K562 (cell line): ENCODE results near the gene GPR153.

ENCODE experiments used
- ARNT ChIP-seq, 2 experiments: fragments of 450-650 bp; IDR thresholded peaks; 2 replicates each; pipeline ENCODE4 v1.6.1; 2016; ENCODE audit warnings: mild to moderate bottlenecking in 1 of 2
- BRF1 ChIP-seq: IDR thresholded peaks from 3 replicates; pipeline ENCODE4 v1.6.1; 2011; ENCODE audit warnings: borderline replicate concordance, mild to moderate bottlenecking; ENCODE audit not compliant: insufficient read length; ENCODE audit errors: extremely low read depth
- HIVEP1 ChIP-seq: fragments of 250-450 bp; sonication (Bioruptor Pico); IDR thresholded peaks from 2 replicates; pipeline ENCODE4 v1.4.0; 2020; ENCODE audit warnings: mild to moderate bottlenecking
- LARP7 ChIP-seq: fragments of 450-650 bp; IDR thresholded peaks from 2 replicates; pipeline ENCODE4 v1.6.1; 2016
- MEF2D ChIP-seq: conservative IDR thresholded peaks from 2 replicates; pipeline ENCODE4 v1.6.1; 2016; ENCODE audit warnings: low read depth, missing genetic modification characterization, missing compliant biosample characterization
- NFE2L1 ChIP-seq: fragments of 450-650 bp; IDR thresholded peaks from 2 replicates; pipeline ENCODE4 v1.6.1; 2016; ENCODE audit warnings: missing genetic modification characterization, low read depth, mild to moderate bottlenecking, missing compliant biosample characterization, moderate library complexity, borderline replicate concordance
- PRMT5 ChIP-seq: sonication (generic); formaldehyde crosslinking; IDR thresholded peaks from 2 replicates; pipeline ENCODE4 v1.5.0; 2020; ENCODE audit warnings: missing genetic modification reagents
- SMAD1 ChIP-seq: fragments of 150-350 bp; IDR thresholded peaks from 2 replicates; pipeline ENCODE4 v1.6.1; 2014; ENCODE audit warnings: low read length, low read depth; ENCODE audit not compliant: partially characterized antibody
- TAF15 ChIP-seq: fragments of 200-400 bp; formaldehyde crosslinking; IDR thresholded peaks from 2 replicates; pipeline ENCODE4 v1.6.1; 2017; ENCODE audit warnings: mild to moderate bottlenecking, low read depth, low read length, moderate library complexity
- TFAP4 ChIP-seq: sonication (generic); formaldehyde crosslinking; IDR thresholded peaks from 2 replicates; pipeline ENCODE4 v1.8.0; 2022; ENCODE audit warnings: missing genetic modification reagents, mild to moderate bottlenecking, moderate library complexity, borderline replicate concordance
- TF ChIP-seq, protein P1 (sequence below): conservative IDR thresholded peaks from 2 replicates; pipeline ENCODE4 v1.6.1; 2011; ENCODE audit warnings: low read depth, mild to moderate bottlenecking, low read length; ENCODE audit not compliant: control insufficient read depth
- TF ChIP-seq, protein P2 (sequence below), 3 experiments: IDR thresholded peaks in 2 of 3; conservative IDR thresholded peaks in 1 of 3; 2 replicates each; pipeline ENCODE4 v1.5.1; 2011 to 2012; ENCODE audit warnings: low read length in 3 of 3, mild to moderate bottlenecking in 3 of 3, control low read depth in 2 of 3, improper control_type of control experiment in 1 of 3, inconsistent platforms in 1 of 3, low read depth in 1 of 3, mixed read lengths in 1 of 3, moderate library complexity in 1 of 3; ENCODE audit not compliant: insufficient read depth in 2 of 3

- TF ChIP-seq ARNT (IDR thresholded peaks at IDR 0.05) (no peak), NFE2L1 (tag) (no peak), LARP7 (no peak), SMAD1 (no peak), HIVEP1 (CRISPR knock-in tag) (no peak), TAF15 (no peak), BRF1 (no peak), MEF2D (no peak), TFAP4 (CRISPR knock-in tag) (no peak), PRMT5 (CRISPR knock-in tag) (no peak)
- TF ChIP-seq, protein P1, sequence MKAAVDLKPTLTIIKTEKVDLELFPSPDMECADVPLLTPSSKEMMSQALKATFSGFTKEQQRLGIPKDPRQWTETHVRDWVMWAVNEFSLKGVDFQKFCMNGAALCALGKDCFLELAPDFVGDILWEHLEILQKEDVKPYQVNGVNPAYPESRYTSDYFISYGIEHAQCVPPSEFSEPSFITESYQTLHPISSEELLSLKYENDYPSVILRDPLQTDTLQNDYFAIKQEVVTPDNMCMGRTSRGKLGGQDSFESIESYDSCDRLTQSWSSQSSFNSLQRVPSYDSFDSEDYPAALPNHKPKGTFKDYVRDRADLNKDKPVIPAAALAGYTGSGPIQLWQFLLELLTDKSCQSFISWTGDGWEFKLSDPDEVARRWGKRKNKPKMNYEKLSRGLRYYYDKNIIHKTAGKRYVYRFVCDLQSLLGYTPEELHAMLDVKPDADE: no peak
- TF ChIP-seq, protein P2, sequence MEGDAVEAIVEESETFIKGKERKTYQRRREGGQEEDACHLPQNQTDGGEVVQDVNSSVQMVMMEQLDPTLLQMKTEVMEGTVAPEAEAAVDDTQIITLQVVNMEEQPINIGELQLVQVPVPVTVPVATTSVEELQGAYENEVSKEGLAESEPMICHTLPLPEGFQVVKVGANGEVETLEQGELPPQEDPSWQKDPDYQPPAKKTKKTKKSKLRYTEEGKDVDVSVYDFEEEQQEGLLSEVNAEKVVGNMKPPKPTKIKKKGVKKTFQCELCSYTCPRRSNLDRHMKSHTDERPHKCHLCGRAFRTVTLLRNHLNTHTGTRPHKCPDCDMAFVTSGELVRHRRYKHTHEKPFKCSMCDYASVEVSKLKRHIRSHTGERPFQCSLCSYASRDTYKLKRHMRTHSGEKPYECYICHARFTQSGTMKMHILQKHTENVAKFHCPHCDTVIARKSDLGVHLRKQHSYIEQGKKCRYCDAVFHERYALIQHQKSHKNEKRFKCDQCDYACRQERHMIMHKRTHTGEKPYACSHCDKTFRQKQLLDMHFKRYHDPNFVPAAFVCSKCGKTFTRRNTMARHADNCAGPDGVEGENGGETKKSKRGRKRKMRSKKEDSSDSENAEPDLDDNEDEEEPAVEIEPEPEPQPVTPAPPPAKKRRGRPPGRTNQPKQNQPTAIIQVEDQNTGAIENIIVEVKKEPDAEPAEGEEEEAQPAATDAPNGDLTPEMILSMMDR (IDR thresholded peaks at IDR 0.05 in 2 of 3, conservative IDR thresholded peaks at IDR 0.05 in 1 of 3; ENCODE audit: insufficient read depth in 2 of 3, low read depth in 1 of 3, low read length in 3 of 3): no peak
Observed at GRCh38 chr1:6221210-6221784, 39.6 kb downstream of the GPR153 start.
